GM21737 (cell line): ENCODE measurements around the gene DIP2B.
A peak's percentile ranks its signal among the peaks of the same experiment; 100 is the strongest.
"Not testable (repeated sequence)": the region's sequence is repeated elsewhere in the genome, so short reads cannot be mapped to it uniquely, and the experiment has no call there.

Experiments used
- ATAC-seq: cut with Tn5 transposase; IDR thresholded peaks from one replicate; pipeline ENCODE4 v1.9.1; 2021; ENCODE audit warnings: mild to moderate bottlenecking, moderate library complexity; ENCODE audit not compliant: unreplicated experiment

The DIP2B gene

GRCh38 chr12:50518090-50518489 lies 13.3 kb downstream of the DIP2B start:
- no peak for ATAC-seq

GRCh38 chr12:50519353-50519752 lies 14.6 kb downstream of the DIP2B start:
- no peak for ATAC-seq

GRCh38 chr12:50520416-50521207 lies 15.8 kb downstream of the DIP2B start:
- no peak for ATAC-seq

- not testable (repeated sequence) for ATAC-seq
Measured at GRCh38 chr12:50521781-50522180, 17.0 kb downstream of the DIP2B start.

- ATAC-seq = no peak
Measured at GRCh38 chr12:50523772-50524171, 19.0 kb downstream of the DIP2B start.

- no peak for ATAC-seq
Measured at GRCh38 chr12:50524621-50525020, 19.8 kb downstream of the DIP2B start.

GRCh38 chr12:50525422-50525821 lies 20.6 kb downstream of the DIP2B start:
- ATAC-seq = no peak

- ATAC-seq = no peak
Measured at GRCh38 chr12:50527359-50527726, 22.6 kb downstream of the DIP2B start.

GRCh38 chr12:50528800-50529199 lies 24.0 kb downstream of the DIP2B start:
- ATAC-seq = no peak

- no peak for ATAC-seq
Measured at GRCh38 chr12:50529345-50529744, 24.6 kb downstream of the DIP2B start.

- ATAC-seq = no peak
Measured at GRCh38 chr12:50530532-50530931, 25.7 kb downstream of the DIP2B start.

GRCh38 chr12:50533203-50533584 lies 28.4 kb downstream of the DIP2B start:
- ATAC-seq = peak; percentile 20

GRCh38 chr12:50533971-50534370 lies 29.2 kb downstream of the DIP2B start:
- ATAC-seq = no peak

- no peak for ATAC-seq
Measured at GRCh38 chr12:50536831-50537537, 32.2 kb downstream of the DIP2B start.

GRCh38 chr12:50537538-50537919 lies 32.7 kb downstream of the DIP2B start:
- no peak for ATAC-seq

GRCh38 chr12:50538182-50538581 lies 33.4 kb downstream of the DIP2B start:
- no peak for ATAC-seq

- no peak for ATAC-seq
Measured at GRCh38 chr12:50541139-50541538, 36.4 kb downstream of the DIP2B start.

- ATAC-seq = no peak
Measured at GRCh38 chr12:50542448-50542847, 37.7 kb downstream of the DIP2B start.

GRCh38 chr12:50543188-50543587 lies 38.4 kb downstream of the DIP2B start:
- ATAC-seq = not testable (repeated sequence)

- no peak for ATAC-seq
Measured at GRCh38 chr12:50545213-50545612, 40.4 kb downstream of the DIP2B start.

GRCh38 chr12:50545786-50546185 lies 41.0 kb downstream of the DIP2B start:
- no peak for ATAC-seq
